SK-N-MC (cell line): ENCODE results near the gene INAFM1.

ENCODE experiments used
- EZH2 ChIP-seq: fragments of 200-600 bp; sonication (generic); IDR thresholded peaks from one replicate; pipeline ENCODE4 v1.6.1; 2017; ENCODE audit warnings: antibody characterized with exemption
- FOXP2 ChIP-seq: optimal IDR thresholded peaks from 2 replicates; pipeline ENCODE3; 2011; ENCODE audit warnings: mild to moderate bottlenecking, moderate library complexity; ENCODE audit not compliant: insufficient read depth; ENCODE audit errors: extremely low read length, control extremely low read depth
- POLR2AphosphoS5 ChIP-seq: IDR thresholded peaks from 2 replicates; pipeline ENCODE4 v1.6.1; 2012; ENCODE audit warnings: mild to moderate bottlenecking, low read depth, low read length, borderline replicate concordance

DNA sequence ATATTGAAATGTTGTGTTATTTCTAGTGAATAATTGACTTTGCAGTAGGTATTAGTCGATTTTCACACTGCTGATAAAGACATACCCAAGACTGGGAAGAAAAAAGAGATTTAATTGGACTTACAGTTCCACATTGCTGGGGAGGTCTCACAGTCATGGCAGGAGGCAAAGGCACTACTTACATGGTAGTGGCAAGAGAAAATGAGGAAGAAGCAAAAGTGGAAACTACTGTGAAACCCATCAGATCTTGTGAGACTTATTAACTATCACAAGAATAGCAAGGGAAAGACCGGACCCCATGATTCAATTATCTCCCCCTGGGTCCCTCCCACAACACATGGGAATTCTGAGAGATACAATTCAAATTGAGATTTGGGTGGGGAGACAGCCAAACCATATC, 47.4 kb downstream of the INAFM1 start:
- no peak for TF ChIP-seq EZH2
- TF ChIP-seq POLR2AphosphoS5, result no peak
- no peak for TF ChIP-seq FOXP2
